ENCODE results near the gene PTPRD.

GRCh38 chr9:10387282-10387681, 225.5 kb downstream of the PTPRD start:
- no peak for TF ChIP-seq CTCF (conservative IDR thresholded peaks at IDR 0.05 in 1 of 2, IDR thresholded peaks at IDR 0.05 in 1 of 2; ENCODE audit: low read depth in 1 of 2, low read length in 2 of 2)
- no peak for TF ChIP-seq EZH2 (IDR thresholded peaks at IDR 0.05; ENCODE audit: low read length, missing control alignments)

Measured in fibroblast of lung (primary cell).